Thyroid gland (tissue), 4 donors: ENCODE data around the gene LGSN. TPM values are rescaled to one million over a fixed set of nuclear protein-coding genes. Genes with fewer than 3 reads are reported as not detected.
"Not testable (repeated sequence)": the region's sequence is repeated elsewhere in the genome, so short reads cannot be mapped to it uniquely, and the experiment has no call there.

Source experiments
- DNase-seq, 2 donors: peaks; one replicate each; pipeline ENCODE4 v3.0.0-alpha.2; 2019
- H3K27ac ChIP-seq, 3 donors: fragments of 200-600 bp; sonication (generic); 1 replicate in 2 of 3; 2 replicates in 1 of 3; pipeline ENCODE4 v1.5.1; 2016 to 2019; ENCODE audit warnings: mild to moderate bottlenecking in 1 of 3, moderate library complexity in 1 of 3
- H3K27me3 ChIP-seq: fragments of 200-600 bp; sonication (generic); one replicate; pipeline ENCODE4 v1.5.1; 2019
- H3K36me3 ChIP-seq, 2 donors: fragments of 200-600 bp; sonication (generic); one replicate each; pipeline ENCODE4 v1.5.1; 2016 to 2019
- H3K4me1 ChIP-seq, 2 donors: fragments of 200-600 bp; sonication (generic); one replicate each; pipeline ENCODE4 v1.5.1; 2017 to 2019
- H3K4me3 ChIP-seq, 3 donors: fragments of 200-600 bp; sonication (generic); replicated peaks in 1 of 3; 1 replicate in 2 of 3; 2 replicates in 1 of 3; pipeline ENCODE4 v1.5.1; 2016; ENCODE audit warnings: mild to moderate bottlenecking in 1 of 3
- H3K9me3 ChIP-seq: fragments of 200-600 bp; sonication (generic); one replicate; pipeline ENCODE4 v1.5.1; 2017
- POLR2A ChIP-seq, 2 donors: fragments of 450-650 bp; IDR thresholded peaks; one replicate each; pipeline ENCODE4 v1.6.1; 2017; ENCODE audit warnings: antibody characterized with exemption in 2 of 2, mild to moderate bottlenecking in 2 of 2, moderate library complexity in 1 of 2
- WGBS, 2 donors: methylation state at CpG; one replicate each; pipeline ENCODE4 v1.1.5; 2017; 5-methylcytosine and 5-hydroxymethylcytosine counted together
- intact Hi-C: fragments of 100-400 bp; cut with DNase I; formaldehyde crosslinking; loops from one replicate; pipeline ENCODE4 v1.15.1; 2023
- total RNA-seq, 4 donors: library from RNA; depleted of rRNA; stranded (reverse); fragments of >200 nt; gene quantifications; one replicate each; pipeline ENCODE4 v1.2.3, GENCODE V29; 2016
- TF ChIP-seq, protein P1 (sequence below), 6 experiments: fragments of 200-600 bp in 3 of 6; fragments of 450-650 bp in 3 of 6; sonication (generic) in 3 of 6; IDR thresholded peaks; one replicate each; pipeline ENCODE4 v1.5.1; 2016 to 2019; ENCODE audit warnings: antibody characterized with exemption in 6 of 6, mild to moderate bottlenecking in 2 of 6, inconsistent platforms in 1 of 6, moderate library complexity in 1 of 6

The LGSN gene
- total RNA-seq, 4 donors from 2014 or later, result not detected

GRCh38 chr6:63346217-63346835 is 26.5 kb upstream of the LGSN start:
- no peaks in the 10 kb centered on the region for H3K9me3 ChIP-seq
- H3K4me3 ChIP-seq, result no peak overlapping the region
- no peak for DNase-seq
- 88 to 89% methylated on average over 7 of the region's 7 CpGs for WGBS, 2 donors
- TF ChIP-seq, protein P1, sequence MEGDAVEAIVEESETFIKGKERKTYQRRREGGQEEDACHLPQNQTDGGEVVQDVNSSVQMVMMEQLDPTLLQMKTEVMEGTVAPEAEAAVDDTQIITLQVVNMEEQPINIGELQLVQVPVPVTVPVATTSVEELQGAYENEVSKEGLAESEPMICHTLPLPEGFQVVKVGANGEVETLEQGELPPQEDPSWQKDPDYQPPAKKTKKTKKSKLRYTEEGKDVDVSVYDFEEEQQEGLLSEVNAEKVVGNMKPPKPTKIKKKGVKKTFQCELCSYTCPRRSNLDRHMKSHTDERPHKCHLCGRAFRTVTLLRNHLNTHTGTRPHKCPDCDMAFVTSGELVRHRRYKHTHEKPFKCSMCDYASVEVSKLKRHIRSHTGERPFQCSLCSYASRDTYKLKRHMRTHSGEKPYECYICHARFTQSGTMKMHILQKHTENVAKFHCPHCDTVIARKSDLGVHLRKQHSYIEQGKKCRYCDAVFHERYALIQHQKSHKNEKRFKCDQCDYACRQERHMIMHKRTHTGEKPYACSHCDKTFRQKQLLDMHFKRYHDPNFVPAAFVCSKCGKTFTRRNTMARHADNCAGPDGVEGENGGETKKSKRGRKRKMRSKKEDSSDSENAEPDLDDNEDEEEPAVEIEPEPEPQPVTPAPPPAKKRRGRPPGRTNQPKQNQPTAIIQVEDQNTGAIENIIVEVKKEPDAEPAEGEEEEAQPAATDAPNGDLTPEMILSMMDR (IDR thresholded peaks at IDR 0.05), result no peak
- no peak for TF ChIP-seq POLR2A (IDR thresholded peaks at IDR 0.05)
- no peaks in the 10 kb centered on the region for H3K27me3 ChIP-seq
- no peaks in the 10 kb centered on the region for H3K36me3 ChIP-seq
- intact Hi-C loops, result no loop called here
- H3K4me1 ChIP-seq, result peaks cover 0 to 4% of the 10 kb centered on the region in 2 donors
- H3K27ac ChIP-seq, result no peak overlapping the region

DNA sequence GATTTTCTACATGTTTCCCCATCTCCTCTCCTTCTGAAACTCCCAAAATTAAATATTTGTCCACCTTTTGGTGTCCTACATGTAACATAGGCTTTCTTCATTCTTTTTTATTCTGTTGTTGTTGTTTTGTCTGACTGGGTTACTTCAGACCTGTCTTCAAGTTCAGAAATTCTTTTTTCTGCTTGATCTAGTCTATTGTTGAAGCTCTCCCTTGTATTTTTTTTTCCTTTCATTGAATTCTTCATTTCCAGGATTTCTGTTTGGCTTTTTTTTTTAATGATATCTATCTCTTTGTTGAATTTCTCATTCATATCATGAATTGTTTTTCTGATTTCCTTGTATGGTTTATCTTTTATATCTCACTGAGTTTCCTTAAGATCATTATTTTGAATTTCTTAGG is 20.6 kb upstream of the LGSN start:
- Histone ChIP-seq H3K36me3 (no peaks in the 10 kb centered on the region), H3K27me3 (no peaks in the 10 kb centered on the region), H3K9me3 (no peaks in the 10 kb centered on the region), H3K4me3 (no peak overlapping the region), H3K4me1 (no peaks in the 10 kb centered on the region), H3K27ac (no peak overlapping the region)
- TF ChIP-seq, protein P1 (IDR thresholded peaks at IDR 0.05), result no peak
- no peak for TF ChIP-seq POLR2A (IDR thresholded peaks at IDR 0.05)
- DNase-seq, result no peak
- intact Hi-C loops, result no loop called here

DNA sequence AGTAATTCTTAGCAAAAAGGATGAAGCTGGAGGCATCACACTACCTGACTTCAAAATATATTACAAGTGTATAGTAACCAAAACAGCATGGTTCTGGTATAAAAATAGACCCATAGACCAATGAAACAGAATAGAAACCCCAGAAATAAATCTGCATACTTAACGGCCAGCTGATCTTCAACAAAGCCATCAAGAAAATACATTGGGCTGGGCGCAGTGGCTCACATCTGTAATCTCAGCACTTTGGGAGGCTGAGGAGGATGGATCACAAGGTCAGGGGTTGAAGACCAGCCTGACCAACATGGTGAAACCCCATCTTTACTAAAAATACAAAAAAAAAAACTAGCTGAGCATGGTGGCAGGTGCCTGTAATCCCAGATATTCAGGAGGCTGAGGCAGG is 14.9 kb upstream of the LGSN start:
- H3K36me3 ChIP-seq, H3K27me3 ChIP-seq, H3K9me3 ChIP-seq, H3K4me3 ChIP-seq, H3K4me1 ChIP-seq, H3K27ac ChIP-seq, DNase-seq, intact Hi-C loops: not testable (repeated sequence)
- WGBS, 2 donors, result 83 to 84% methylated on average over 2 of the region's 2 CpGs

DNA sequence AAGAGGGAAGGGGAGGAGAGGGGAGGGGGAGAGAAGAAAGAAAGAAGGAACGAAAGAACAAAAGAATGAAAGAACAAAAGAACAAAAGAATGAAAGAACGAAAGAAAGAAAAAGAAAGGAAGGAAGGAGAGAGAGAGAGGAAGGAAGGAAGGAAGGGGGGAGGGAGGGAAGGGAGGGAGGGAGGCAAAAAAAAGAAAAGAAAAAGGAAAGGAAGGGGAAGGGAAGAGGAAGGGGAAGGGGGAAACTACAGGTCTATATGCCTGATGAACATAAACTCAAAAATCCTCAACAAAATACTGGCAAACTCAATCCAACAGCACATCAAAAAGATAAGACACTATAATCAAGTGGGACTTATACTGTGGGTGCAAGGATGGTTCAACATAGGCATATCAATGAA is 13.7 kb upstream of the LGSN start:
- Histone ChIP-seq H3K4me1 (no peaks in the 10 kb centered on the region), H3K27me3 (no peaks in the 10 kb centered on the region), H3K4me3 (no peak overlapping the region), H3K9me3 (no peaks in the 10 kb centered on the region), H3K27ac (no peak overlapping the region), H3K36me3 (no peaks in the 10 kb centered on the region)
- TF ChIP-seq, protein P1 (IDR thresholded peaks at IDR 0.05), result no peak
- TF ChIP-seq POLR2A (IDR thresholded peaks at IDR 0.05), result no peak
- intact Hi-C loops, result no loop called here
- 77 to 90% methylated on average over 2 of the region's 2 CpGs for WGBS, 2 donors
- no peak for DNase-seq

- H3K36me3 ChIP-seq, H3K4me3 ChIP-seq, H3K27ac ChIP-seq, H3K4me1 ChIP-seq, H3K9me3 ChIP-seq, H3K27me3 ChIP-seq, DNase-seq, intact Hi-C loops: not testable (repeated sequence)
- 92 to 98% methylated on average over 14 of the region's 15 CpGs for WGBS, 2 donors
Measured at GRCh38 chr6:63326630-63327029, 6.8 kb upstream of the LGSN start.

DNA sequence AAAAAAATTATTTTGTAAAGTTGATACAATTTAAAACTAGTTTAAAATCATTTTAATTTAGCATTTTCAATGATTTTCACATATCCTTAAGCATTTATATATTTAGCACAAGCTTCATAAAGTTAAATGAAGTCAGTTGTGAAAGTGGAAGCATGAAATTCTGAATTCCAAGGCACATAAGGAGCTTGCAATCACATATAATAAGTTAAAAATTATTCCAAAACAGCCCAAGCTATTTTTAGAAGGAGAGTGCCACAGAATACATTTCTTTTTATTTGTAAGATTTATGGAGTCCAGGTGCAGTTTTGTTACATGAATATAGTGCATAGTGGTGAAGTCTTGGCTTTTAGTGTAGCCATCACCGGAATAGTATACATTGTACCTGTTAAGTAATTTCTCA is 3.2 kb upstream of the LGSN start:
- 86 to 88% methylated on average over 1 of the region's 1 CpG for WGBS, 2 donors
- H3K4me1 ChIP-seq, result no peaks in the 10 kb centered on the region
- no peak overlapping the region for H3K4me3 ChIP-seq
- DNase-seq, result no peak
- no peaks in the 10 kb centered on the region for H3K9me3 ChIP-seq
- no peaks in the 10 kb centered on the region for H3K36me3 ChIP-seq
- TF ChIP-seq, protein P1 (IDR thresholded peaks at IDR 0.05), result no peak
- no peak for TF ChIP-seq POLR2A (IDR thresholded peaks at IDR 0.05)
- intact Hi-C loops, result no loop called here
- H3K27ac ChIP-seq, result no peak overlapping the region
- no peaks in the 10 kb centered on the region for H3K27me3 ChIP-seq
